NCI-H187 treated with DMSO at 0.1 percent for 48 hours (cell line): ENCODE results near the gene RABAC1.
"Not testable (repeated sequence)": the region's sequence is repeated elsewhere in the genome, so short reads cannot be mapped to it uniquely, and the experiment has no call there.

ENCODE experiments used
- DNase-seq: peaks from one replicate; lab custom pipeline; 2025; lab: John Stamatoyannopoulos, UW

The RABAC1 gene

GRCh38 chr19:41945135-41945766 is 13.9 kb downstream of the RABAC1 start:
- no peak for DNase-seq

- no peak for DNase-seq
Observed at GRCh38 chr19:41944336-41944735, 14.8 kb downstream of the RABAC1 start.

- DNase-seq = no peak
Observed at GRCh38 chr19:41941410-41942202, 17.5 kb downstream of the RABAC1 start.

GRCh38 chr19:41940731-41941409 is 18.3 kb downstream of the RABAC1 start:
- no peak for DNase-seq

GRCh38 chr19:41939861-41940730 is 19.0 kb downstream of the RABAC1 start:
- DNase-seq = no peak

- DNase-seq = not testable (repeated sequence)
Observed at GRCh38 chr19:41939209-41939608, 19.9 kb downstream of the RABAC1 start.

- DNase-seq = no peak
Observed at GRCh38 chr19:41937525-41938468, 21.3 kb downstream of the RABAC1 start.

- DNase-seq = no peak
Observed at GRCh38 chr19:41936961-41937360, 22.2 kb downstream of the RABAC1 start.

- no peak for DNase-seq
Observed at GRCh38 chr19:41936416-41936850, 22.7 kb downstream of the RABAC1 start.

GRCh38 chr19:41935760-41936415 is 23.2 kb downstream of the RABAC1 start:
- DNase-seq = no peak

- DNase-seq = no peak
Observed at GRCh38 chr19:41934849-41935374, 24.2 kb downstream of the RABAC1 start.

GRCh38 chr19:41933693-41934426 is 25.3 kb downstream of the RABAC1 start:
- no peak for DNase-seq

- no peak for DNase-seq
Observed at GRCh38 chr19:41932720-41933332, 26.3 kb downstream of the RABAC1 start.

GRCh38 chr19:41932259-41932719 is 26.8 kb downstream of the RABAC1 start:
- DNase-seq = no peak

GRCh38 chr19:41930926-41931592 is 28.1 kb downstream of the RABAC1 start:
- no peak for DNase-seq

- no peak for DNase-seq
Observed at GRCh38 chr19:41930322-41930722, 28.8 kb downstream of the RABAC1 start.

- DNase-seq = no peak
Observed at GRCh38 chr19:41929536-41930071, 29.5 kb downstream of the RABAC1 start.
